Upper lobe of right lung (tissue), 1 donor: ENCODE data around the gene ZNF660. TPM values are rescaled to one million over a fixed set of nuclear protein-coding genes. Genes with fewer than 3 reads are reported as not detected.
"Not testable (repeated sequence)": the region's sequence is repeated elsewhere in the genome, so short reads cannot be mapped to it uniquely, and the experiment has no call there.

Experiments
- ATAC-seq: fragments of 200-7000 bp; cut with Tn5 transposase; one replicate; pipeline ENCODE4 v1.9.1; 2020; ENCODE audit warnings: mild to moderate bottlenecking, moderate library complexity
- DNase-seq: peaks from one replicate; pipeline ENCODE4 v3.0.0-alpha.2; 2020
- H3K27ac ChIP-seq: fragments of 200-600 bp; one replicate; pipeline ENCODE4 v1.8.0; 2022
- H3K27me3 ChIP-seq: fragments of 200-600 bp; one replicate; pipeline ENCODE4 v1.8.0; 2022; ENCODE audit warnings: mild to moderate bottlenecking
- H3K36me3 ChIP-seq: fragments of 200-600 bp; one replicate; pipeline ENCODE4 v1.8.0; 2022
- H3K4me1 ChIP-seq: fragments of 200-600 bp; one replicate; pipeline ENCODE4 v1.8.0; 2022
- H3K4me3 ChIP-seq: fragments of 200-600 bp; one replicate; pipeline ENCODE4 v1.8.0; 2022; ENCODE audit warnings: mild to moderate bottlenecking
- H3K9me3 ChIP-seq: fragments of 200-600 bp; one replicate; pipeline ENCODE4 v1.8.0; 2022
- CTCF ChIP-seq: fragments of 200-600 bp; IDR thresholded peaks from one replicate; pipeline ENCODE4 v1.8.0; 2022; ENCODE audit warnings: antibody characterized with exemption
- intact Hi-C: fragments of 100-400 bp; cut with DNase I; formaldehyde crosslinking; loops from one replicate; pipeline ENCODE4 v1.11.0; 2022
- total RNA-seq: library from RNA; stranded (reverse); fragmentation: NEBNext Ultra II Directional; extraction: Animal tissue kit (Norgen Biotek cat#: 25700); gene quantifications from one replicate; pipeline ENCODE4 v1.2.1, GENCODE V29; 2021
- donor health status: DM: no; HTN: yes; CAD: no; lungs with severe emphysema.

ZNF660 gene
- total RNA-seq, 1 donor from 2014 or later: 5.9 TPM

- H3K36me3 ChIP-seq, H3K9me3 ChIP-seq, H3K27me3 ChIP-seq, intact Hi-C loops, DNase-seq, H3K4me3 ChIP-seq, H3K27ac ChIP-seq, H3K4me1 ChIP-seq: not testable (repeated sequence)
- ATAC-seq: peak; percentile 14
Observed at GRCh38 chr3:44578924-44579515, 5.7 kb upstream of the ZNF660 start.

DNA sequence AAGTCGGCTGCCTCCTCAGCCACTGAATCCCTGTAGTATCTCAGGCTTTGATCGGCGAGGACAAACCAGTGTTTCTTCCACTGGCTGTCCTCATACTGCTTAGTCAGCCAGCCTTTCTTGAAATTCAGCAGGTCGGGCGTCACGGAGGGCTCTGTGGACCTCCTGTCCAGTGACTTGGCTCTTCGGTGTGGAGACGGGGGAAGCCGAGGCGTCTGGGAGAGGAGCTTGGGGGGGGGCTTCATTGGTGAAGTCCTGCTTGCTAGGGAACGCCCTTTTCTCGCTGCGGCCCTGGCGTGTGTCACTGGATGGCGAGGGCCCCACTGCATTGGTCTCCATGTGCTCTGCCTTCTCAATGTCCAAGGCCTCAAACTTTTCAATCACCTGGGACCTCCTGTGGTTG lies 5.0 kb upstream of the ZNF660 start:
- H3K4me1 ChIP-seq, DNase-seq, H3K36me3 ChIP-seq, intact Hi-C loops, H3K4me3 ChIP-seq, H3K27me3 ChIP-seq, ATAC-seq, H3K9me3 ChIP-seq, H3K27ac ChIP-seq: not testable (repeated sequence)

DNA sequence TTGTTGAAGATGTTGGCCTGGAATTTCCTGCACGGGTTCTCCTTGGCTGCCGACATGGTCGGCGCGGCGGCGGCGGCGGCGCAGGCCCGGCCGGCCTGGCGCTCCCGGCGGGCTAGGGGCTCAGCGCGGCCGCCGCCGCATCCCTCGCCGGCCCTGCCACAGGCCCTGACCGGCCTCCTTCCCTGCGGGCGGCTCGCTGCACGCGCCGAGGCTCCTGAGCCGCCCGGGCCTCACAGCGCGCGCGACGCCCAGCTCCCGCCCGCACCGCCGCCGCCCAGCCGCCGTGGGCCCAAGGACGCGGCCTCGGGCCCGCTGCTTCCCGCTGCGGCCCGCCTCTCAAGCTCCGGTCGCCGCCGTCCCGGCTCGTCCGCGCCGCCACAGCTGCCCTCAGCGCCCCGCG lies 3.8 kb upstream of the ZNF660 start:
- H3K27me3 ChIP-seq: not testable (repeated sequence)

DNA sequence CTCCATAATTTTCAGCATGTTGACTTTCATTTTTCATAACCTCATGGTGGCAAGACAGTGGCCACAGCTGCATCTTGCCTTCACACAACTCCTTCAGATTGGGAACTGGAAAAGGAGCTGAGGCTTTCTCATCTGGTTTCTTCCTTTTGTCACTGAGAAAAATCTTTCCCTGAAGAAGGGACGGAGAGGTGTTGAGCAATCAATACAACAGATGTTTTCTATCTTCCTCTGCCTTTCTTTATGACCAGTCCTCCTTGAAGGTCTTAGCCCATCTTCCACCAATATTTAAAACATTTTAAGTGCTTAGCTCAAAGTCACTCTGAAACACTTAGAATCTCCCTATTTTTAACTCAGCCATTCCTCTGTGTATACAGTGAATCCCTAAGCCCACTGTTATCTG lies 11.9 kb downstream of the ZNF660 start:
- intact Hi-C loops: no loop called here
- ATAC-seq: no peak

More for the DNA sequence above, 3.8 kb upstream of the ZNF660 start:
- peaks cover 10% of the 10 kb centered on the region for H3K4me1 ChIP-seq
- ATAC-seq, H3K27ac ChIP-seq, H3K36me3 ChIP-seq, DNase-seq, intact Hi-C loops, H3K9me3 ChIP-seq, H3K4me3 ChIP-seq: not testable (repeated sequence)

GRCh38 chr3:44601749-44602148 lies 17.0 kb downstream of the ZNF660 start:
- no peak for TF ChIP-seq CTCF
- ATAC-seq: no peak

More for the DNA sequence above, 11.9 kb downstream of the ZNF660 start:
- Histone ChIP-seq H3K27me3 (no peaks in the 10 kb centered on the region), H3K4me3 (no peak overlapping the region), H3K4me1 (no peaks in the 10 kb centered on the region), H3K36me3 (no peaks in the 10 kb centered on the region), H3K27ac (no peak overlapping the region), H3K9me3 (peaks cover 20% of the 10 kb centered on the region)
- no peak for DNase-seq
- no peak for TF ChIP-seq CTCF

DNA sequence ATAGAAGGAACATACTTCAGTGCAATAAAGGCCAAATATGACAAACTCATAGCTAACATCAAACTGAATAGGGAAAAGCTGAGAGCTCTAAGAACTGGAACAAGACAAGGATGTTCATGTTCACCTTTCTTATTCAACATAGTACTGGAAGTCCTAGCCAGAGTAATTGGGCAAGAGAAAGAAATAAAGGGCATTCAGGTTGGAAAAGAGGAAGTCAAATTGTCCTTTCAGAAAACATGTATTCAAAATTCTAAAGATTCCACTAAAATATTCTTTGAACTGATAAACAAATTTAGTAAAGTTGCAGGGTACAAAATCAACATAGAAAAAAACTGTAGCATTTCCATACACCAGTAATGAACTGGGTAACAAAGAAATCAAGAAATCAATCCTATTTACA lies 27.9 kb downstream of the ZNF660 start:
- no peak for TF ChIP-seq CTCF

More at GRCh38 chr3:44601749-44602148, 17.0 kb downstream of the ZNF660 start:
- intact Hi-C loops: no loop called here
- H3K27me3 ChIP-seq: no peaks in the 10 kb centered on the region
- no peaks in the 10 kb centered on the region for H3K4me1 ChIP-seq
- no peak overlapping the region for H3K27ac ChIP-seq
- DNase-seq: no peak
- H3K4me3 ChIP-seq: no peak overlapping the region
- H3K9me3 ChIP-seq: peaks cover 3% of the 10 kb centered on the region
- H3K36me3 ChIP-seq: no peaks in the 10 kb centered on the region

DNA sequence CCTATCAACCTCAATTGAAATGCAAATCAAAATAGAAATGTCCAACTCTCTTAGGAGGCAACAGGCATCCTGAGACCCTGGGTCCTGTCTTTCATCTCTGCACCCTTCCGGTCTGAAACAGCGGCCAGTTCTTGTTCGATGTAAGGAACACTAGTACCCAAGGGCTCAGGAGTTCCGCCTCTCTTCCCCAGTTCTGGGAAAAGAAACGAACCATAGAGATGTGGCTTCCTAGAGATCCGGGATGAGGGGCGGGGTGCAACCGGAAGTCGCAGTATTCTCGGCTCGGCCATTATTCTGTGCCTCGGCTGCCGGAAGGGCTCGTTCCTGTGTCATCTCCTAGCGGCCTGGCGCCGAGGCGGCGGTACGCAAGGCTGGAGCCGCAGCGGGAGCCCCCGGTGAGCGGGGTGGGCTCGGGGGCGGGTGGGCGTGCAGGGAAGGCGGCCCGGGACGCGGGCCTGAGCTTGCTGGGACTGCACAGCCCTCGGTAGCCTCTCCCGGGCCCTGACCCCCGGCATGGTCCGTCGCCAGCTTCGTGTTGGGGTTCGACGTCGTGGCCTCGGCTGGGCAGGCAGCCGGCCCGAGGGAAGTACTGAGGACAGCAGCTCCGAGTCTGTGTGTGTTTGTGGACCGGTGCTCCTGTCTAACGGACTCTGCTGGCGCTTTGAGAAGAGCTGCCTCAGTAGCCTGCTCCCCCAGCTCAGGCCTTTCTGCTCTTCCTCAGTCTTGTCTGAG lies 40.2 kb downstream of the ZNF660 start, which contains the start of gene ZNF197:
TSS of gene ZNF197 (plus strand) at position 288 of the 732 bp plus-strand sequence. CDS start 4,119 bp downstream, outside the sequence.
- H3K4me1 ChIP-seq: peaks cover 12% of the 10 kb centered on the region
- H3K36me3 ChIP-seq: peaks cover 3% of the 10 kb centered on the region
- TF ChIP-seq CTCF: no peak
- intact Hi-C loops: no loop called here
- no peaks in the 10 kb centered on the region for H3K9me3 ChIP-seq
- H3K4me3 ChIP-seq: peak within 1 kb of the TSS; percentile 93
- no peaks in the 10 kb centered on the region for H3K27me3 ChIP-seq
- H3K27ac ChIP-seq: peak within 1 kb of the TSS; percentile 90
- ATAC-seq (peak; percentile 99), DNase-seq (peak; percentile 91)

More for the DNA sequence above, 27.9 kb downstream of the ZNF660 start:
- Histone ChIP-seq H3K4me3 (no peak overlapping the region), H3K36me3 (no peaks in the 10 kb centered on the region), H3K4me1 (no peaks in the 10 kb centered on the region), H3K9me3 (no peaks in the 10 kb centered on the region), H3K27ac (no peak overlapping the region), H3K27me3 (no peaks in the 10 kb centered on the region)
- intact Hi-C loops: no loop called here
- DNase-seq (no peak), ATAC-seq (no peak)
